ENCODE data around the gene C4BPA. TPM values are rescaled to one million over a fixed set of nuclear protein-coding genes. Genes with fewer than 3 reads are reported as not detected.

C4BPA gene
- total RNA-seq, 1 donor from 2014 or later = not detected

GRCh38 chr1:207151920-207152319, 47.9 kb downstream of the C4BPA start:
- no peak overlapping the region for H3K4me3 ChIP-seq (ENCODE audit: low read depth, low read length)
- no peak for TF ChIP-seq CTCF (conservative IDR thresholded peaks at IDR 0.05; ENCODE audit: low read depth, low read length)
- DNase-seq (ENCODE audit: low read depth) = no peak

- no peak for TF ChIP-seq CTCF (conservative IDR thresholded peaks at IDR 0.05; ENCODE audit: low read depth, low read length)
- DNase-seq (ENCODE audit: low read depth) = no peak
- H3K4me3 ChIP-seq (ENCODE audit: low read depth, low read length) = no peak overlapping the region
Measured at GRCh38 chr1:207152792-207153468, 48.9 kb downstream of the C4BPA start.

GRCh38 chr1:207155028-207155427, 51.0 kb downstream of the C4BPA start:
- H3K4me3 ChIP-seq (ENCODE audit: low read depth, low read length) = no peak overlapping the region
- DNase-seq (ENCODE audit: low read depth) = no peak

GRCh38 chr1:207156095-207156494, 52.1 kb downstream of the C4BPA start:
- no peak overlapping the region for H3K4me3 ChIP-seq (ENCODE audit: low read depth, low read length)
- no peak for TF ChIP-seq CTCF (conservative IDR thresholded peaks at IDR 0.05; ENCODE audit: low read depth, low read length)
- no peak for DNase-seq (ENCODE audit: low read depth)

More at GRCh38 chr1:207155028-207155427, 51.0 kb downstream of the C4BPA start:
- TF ChIP-seq CTCF (conservative IDR thresholded peaks at IDR 0.05; ENCODE audit: low read depth, low read length) = no peak

- H3K4me3 ChIP-seq (ENCODE audit: low read depth, low read length) = no peak overlapping the region
- DNase-seq (ENCODE audit: low read depth) = no peak
- no peak for TF ChIP-seq CTCF (conservative IDR thresholded peaks at IDR 0.05; ENCODE audit: low read depth, low read length)
Measured at GRCh38 chr1:207156826-207157225, 52.8 kb downstream of the C4BPA start.

GRCh38 chr1:207164086-207164485, 60.1 kb downstream of the C4BPA start:
- H3K4me3 ChIP-seq (ENCODE audit: low read depth, low read length) = no peak overlapping the region
- no peak for TF ChIP-seq CTCF (conservative IDR thresholded peaks at IDR 0.05; ENCODE audit: low read depth, low read length)
- no peak for DNase-seq (ENCODE audit: low read depth)

- no peak overlapping the region for H3K4me3 ChIP-seq (ENCODE audit: low read depth, low read length)
- no peak for DNase-seq (ENCODE audit: low read depth)
- no peak for TF ChIP-seq CTCF (conservative IDR thresholded peaks at IDR 0.05; ENCODE audit: low read depth, low read length)
Measured at GRCh38 chr1:207172321-207172720, 68.3 kb downstream of the C4BPA start.
